ENCODE results near the gene TAGLN2.

Gene TAGLN2

DNA sequence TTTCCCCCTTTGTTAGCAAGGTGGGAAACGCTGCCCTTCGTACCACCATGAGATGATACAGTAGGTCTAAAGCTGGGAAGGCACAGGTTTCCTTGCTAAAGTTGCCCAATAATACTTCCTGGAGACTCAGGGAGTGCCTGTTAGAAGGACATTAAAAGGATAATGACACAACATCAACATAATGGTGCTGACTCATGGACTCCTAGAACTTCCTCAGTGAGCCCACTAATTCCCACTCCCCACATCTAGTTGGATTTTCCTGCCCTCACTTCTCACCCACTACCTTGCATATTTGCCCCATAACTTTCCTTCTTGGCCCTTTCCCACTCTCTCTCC lies 42.8 kb downstream of the TAGLN2 start:
- no peaks in the 10 kb centered on the region for H3K36me3 ChIP-seq (ENCODE audit: control insufficient read depth, insufficient read depth, low read length)
- no peak overlapping the region for H3K4me3 ChIP-seq (ENCODE audit: low read depth, low read length)
- no peaks in the 10 kb centered on the region for H3K9me3 ChIP-seq (ENCODE audit: control insufficient read depth, insufficient read depth, low read length)
- no peaks in the 10 kb centered on the region for H3K27me3 ChIP-seq (ENCODE audit: control insufficient read depth, insufficient read depth, low read length)
- no peak overlapping the region for H3K9ac ChIP-seq (ENCODE audit: low read depth, low read length)
- no peaks in the 10 kb centered on the region for H3K4me1 ChIP-seq (ENCODE audit: control insufficient read depth, insufficient read depth, low read length)

DNA sequence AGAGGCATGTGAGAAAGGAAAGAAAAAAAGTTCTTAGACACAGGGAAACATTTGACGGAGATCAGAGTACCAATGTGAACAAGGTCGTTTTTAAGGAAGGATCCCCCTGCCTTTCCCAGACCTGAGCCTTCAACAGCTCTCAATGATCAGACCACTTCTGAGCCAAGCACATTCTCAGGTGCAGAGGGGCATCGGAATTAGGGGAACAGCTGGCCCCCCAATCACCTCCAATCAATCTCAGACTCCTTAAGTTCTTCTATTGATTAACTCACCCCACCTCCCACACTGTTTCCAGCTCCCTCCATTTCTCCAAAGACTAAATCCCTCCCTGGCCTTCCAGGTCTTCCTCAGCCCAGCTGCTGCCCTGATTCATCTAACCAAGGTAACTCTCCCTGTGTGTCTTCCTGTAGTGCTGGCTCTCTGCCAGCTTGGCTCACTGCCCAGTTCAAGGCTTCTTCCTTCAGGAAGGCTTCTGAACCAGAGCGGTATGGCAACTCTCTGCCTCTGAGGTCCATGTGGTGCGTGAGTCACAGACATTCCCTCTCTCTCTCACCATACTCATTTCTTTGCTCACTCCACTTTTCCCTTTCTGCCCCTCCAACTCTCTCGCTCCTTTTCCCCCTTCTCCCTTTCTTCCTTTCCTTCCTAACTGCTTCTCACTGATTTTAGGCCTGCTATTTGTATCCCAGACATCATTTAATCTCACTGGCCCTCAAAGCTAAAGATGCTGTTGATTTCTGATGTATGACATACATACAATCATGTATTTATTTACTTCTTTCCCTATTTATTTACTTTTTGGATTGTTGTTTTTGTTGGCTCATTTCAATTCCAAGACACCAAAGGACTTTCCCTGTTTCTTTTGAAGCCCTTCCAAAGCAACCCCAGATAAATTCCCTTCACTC lies 43.4 kb downstream of the TAGLN2 start:
- Histone ChIP-seq H3K4me1 (ENCODE audit: control insufficient read depth, insufficient read depth, low read length) (no peaks in the 10 kb centered on the region), H3K9ac (ENCODE audit: low read depth, low read length) (no peak overlapping the region), H3K4me3 (ENCODE audit: low read depth, low read length) (no peak overlapping the region), H3K9me3 (ENCODE audit: control insufficient read depth, insufficient read depth, low read length) (no peaks in the 10 kb centered on the region), H3K36me3 (ENCODE audit: control insufficient read depth, insufficient read depth, low read length) (no peaks in the 10 kb centered on the region), H3K27me3 (ENCODE audit: control insufficient read depth, insufficient read depth, low read length) (no peaks in the 10 kb centered on the region)

DNA sequence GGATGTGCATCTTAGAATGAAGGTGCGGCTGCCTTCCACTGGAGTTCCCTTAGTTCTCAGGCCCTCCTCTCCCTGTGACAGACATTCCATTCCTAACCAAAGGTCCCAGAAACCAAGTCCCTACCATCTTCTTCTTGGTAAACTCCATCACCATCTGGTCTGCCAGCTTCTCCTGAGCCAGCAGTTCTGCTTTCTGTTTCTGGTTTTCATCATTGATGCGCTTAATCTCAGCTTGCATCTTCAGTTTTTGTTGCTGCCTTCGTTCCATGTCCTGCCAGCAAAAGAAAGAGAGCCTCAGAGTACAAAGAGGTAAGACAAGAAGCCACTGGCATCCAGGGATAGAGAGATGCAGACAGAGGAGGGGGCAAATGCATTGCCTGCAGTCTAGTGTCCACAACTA lies 44.9 kb downstream of the TAGLN2 start:
- H3K27me3 ChIP-seq (ENCODE audit: control insufficient read depth, insufficient read depth, low read length) = no peaks in the 10 kb centered on the region
- no peaks in the 10 kb centered on the region for H3K4me1 ChIP-seq (ENCODE audit: control insufficient read depth, insufficient read depth, low read length)
- no peaks in the 10 kb centered on the region for H3K9me3 ChIP-seq (ENCODE audit: control insufficient read depth, insufficient read depth, low read length)
- no peak overlapping the region for H3K4me3 ChIP-seq (ENCODE audit: low read depth, low read length)
- H3K9ac ChIP-seq (ENCODE audit: low read depth, low read length) = no peak overlapping the region
- no peaks in the 10 kb centered on the region for H3K36me3 ChIP-seq (ENCODE audit: control insufficient read depth, insufficient read depth, low read length)

GRCh38 chr1:159879977-159880376 lies 45.3 kb downstream of the TAGLN2 start:
- H3K9ac ChIP-seq (ENCODE audit: low read depth, low read length) = no peak overlapping the region
- H3K4me3 ChIP-seq (ENCODE audit: low read depth, low read length) = no peak overlapping the region
- H3K4me1 ChIP-seq (ENCODE audit: control insufficient read depth, insufficient read depth, low read length) = no peaks in the 10 kb centered on the region
- no peaks in the 10 kb centered on the region for H3K36me3 ChIP-seq (ENCODE audit: control insufficient read depth, insufficient read depth, low read length)
- no peaks in the 10 kb centered on the region for H3K27me3 ChIP-seq (ENCODE audit: control insufficient read depth, insufficient read depth, low read length)
- no peaks in the 10 kb centered on the region for H3K9me3 ChIP-seq (ENCODE audit: control insufficient read depth, insufficient read depth, low read length)

- Histone ChIP-seq H3K4me1 (ENCODE audit: control insufficient read depth, insufficient read depth, low read length) (no peaks in the 10 kb centered on the region), H3K36me3 (ENCODE audit: control insufficient read depth, insufficient read depth, low read length) (no peaks in the 10 kb centered on the region), H3K9me3 (ENCODE audit: control insufficient read depth, insufficient read depth, low read length) (no peaks in the 10 kb centered on the region), H3K4me3 (ENCODE audit: low read depth, low read length) (no peak overlapping the region), H3K27me3 (ENCODE audit: control insufficient read depth, insufficient read depth, low read length) (no peaks in the 10 kb centered on the region), H3K9ac (ENCODE audit: low read depth, low read length) (no peak overlapping the region)
Observed at GRCh38 chr1:159879136-159879535, 46.2 kb downstream of the TAGLN2 start.

DNA sequence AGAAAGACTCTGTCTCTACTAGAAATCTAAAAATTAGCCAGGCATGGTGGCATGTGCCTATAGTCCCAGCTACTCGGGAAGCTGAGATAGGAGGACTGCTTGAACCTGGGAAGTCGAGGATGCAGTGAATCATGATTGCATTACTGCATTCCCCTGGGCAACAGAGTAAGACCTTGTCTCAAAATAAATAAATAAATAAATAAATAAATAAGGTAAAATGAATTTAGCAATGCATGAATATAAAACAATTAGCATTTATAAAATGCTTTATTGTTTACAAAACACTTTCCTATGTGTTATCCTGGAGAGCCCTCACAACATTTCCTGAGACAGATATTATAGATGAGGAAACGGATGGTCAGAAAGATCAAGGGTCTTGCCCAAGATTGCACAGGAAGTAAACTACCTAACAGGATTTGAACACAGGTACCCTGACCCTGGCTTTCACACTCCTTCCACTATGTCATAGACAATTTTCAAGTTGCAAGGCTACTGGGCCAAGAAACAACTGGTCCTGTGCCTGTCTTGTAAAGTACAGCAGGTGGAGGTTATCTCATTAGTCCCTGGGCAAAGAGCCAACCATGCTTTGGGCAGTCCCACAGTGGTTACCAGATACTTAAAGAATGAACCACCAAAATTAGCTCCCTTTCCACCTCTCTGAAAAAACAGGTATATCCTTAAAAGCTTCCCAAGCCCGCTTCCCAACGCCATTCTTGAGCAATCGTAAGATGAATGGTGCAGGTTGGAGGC lies 47.4 kb downstream of the TAGLN2 start:
- no peaks in the 10 kb centered on the region for H3K36me3 ChIP-seq (ENCODE audit: control insufficient read depth, insufficient read depth, low read length)
- H3K9ac ChIP-seq (ENCODE audit: low read depth, low read length) = no peak overlapping the region
- no peaks in the 10 kb centered on the region for H3K4me1 ChIP-seq (ENCODE audit: control insufficient read depth, insufficient read depth, low read length)
- no peak overlapping the region for H3K4me3 ChIP-seq (ENCODE audit: low read depth, low read length)
- no peaks in the 10 kb centered on the region for H3K9me3 ChIP-seq (ENCODE audit: control insufficient read depth, insufficient read depth, low read length)
- H3K27me3 ChIP-seq (ENCODE audit: control insufficient read depth, insufficient read depth, low read length) = no peaks in the 10 kb centered on the region

DNA sequence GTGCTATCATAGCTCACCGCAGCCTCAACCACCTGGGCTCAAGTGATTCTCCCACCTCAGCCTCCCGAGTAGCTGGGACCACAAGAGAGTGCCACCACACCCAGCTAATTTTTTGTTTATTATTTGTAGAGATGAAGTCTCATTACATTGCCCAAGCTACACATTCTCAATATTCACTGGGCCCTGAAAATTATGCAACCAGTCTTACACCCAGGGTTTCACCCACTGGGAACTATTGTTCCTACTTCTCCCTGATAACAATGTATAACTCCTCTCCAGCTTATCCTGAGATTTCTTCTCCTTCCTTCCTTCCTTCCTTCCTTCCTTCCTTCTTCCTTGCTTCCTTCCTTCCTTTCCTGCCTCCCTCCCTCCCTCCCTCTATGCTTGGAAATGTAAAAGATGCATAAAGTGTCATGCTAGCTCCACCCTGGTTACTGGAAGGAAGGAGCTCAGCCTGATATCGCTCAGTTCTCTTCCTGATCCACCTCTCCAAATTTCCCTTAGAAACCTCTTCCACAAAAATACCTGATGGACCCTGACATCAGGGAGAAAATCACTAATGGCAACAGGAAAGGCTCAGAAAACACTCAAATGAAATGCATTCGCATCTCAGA lies 51.7 kb downstream of the TAGLN2 start:
- no peaks in the 10 kb centered on the region for H3K36me3 ChIP-seq (ENCODE audit: control insufficient read depth, insufficient read depth, low read length)
- no peaks in the 10 kb centered on the region for H3K9me3 ChIP-seq (ENCODE audit: control insufficient read depth, insufficient read depth, low read length)
- H3K9ac ChIP-seq (ENCODE audit: low read depth, low read length) = no peak overlapping the region
- peaks cover 2% of the 10 kb centered on the region for H3K4me1 ChIP-seq (ENCODE audit: control insufficient read depth, insufficient read depth, low read length)
- no peaks in the 10 kb centered on the region for H3K27me3 ChIP-seq (ENCODE audit: control insufficient read depth, insufficient read depth, low read length)
- H3K4me3 ChIP-seq (ENCODE audit: low read depth, low read length) = no peak overlapping the region

- Histone ChIP-seq H3K4me3 (ENCODE audit: low read depth, low read length) (no peak overlapping the region), H3K27me3 (ENCODE audit: control insufficient read depth, insufficient read depth, low read length) (no peaks in the 10 kb centered on the region), H3K9ac (ENCODE audit: low read depth, low read length) (no peak overlapping the region), H3K9me3 (ENCODE audit: control insufficient read depth, insufficient read depth, low read length) (no peaks in the 10 kb centered on the region), H3K36me3 (ENCODE audit: control insufficient read depth, insufficient read depth, low read length) (no peaks in the 10 kb centered on the region), H3K4me1 (ENCODE audit: control insufficient read depth, insufficient read depth, low read length) (peaks cover 2% of the 10 kb centered on the region)
Observed at GRCh38 chr1:159872891-159873290, 52.4 kb downstream of the TAGLN2 start.

DNA sequence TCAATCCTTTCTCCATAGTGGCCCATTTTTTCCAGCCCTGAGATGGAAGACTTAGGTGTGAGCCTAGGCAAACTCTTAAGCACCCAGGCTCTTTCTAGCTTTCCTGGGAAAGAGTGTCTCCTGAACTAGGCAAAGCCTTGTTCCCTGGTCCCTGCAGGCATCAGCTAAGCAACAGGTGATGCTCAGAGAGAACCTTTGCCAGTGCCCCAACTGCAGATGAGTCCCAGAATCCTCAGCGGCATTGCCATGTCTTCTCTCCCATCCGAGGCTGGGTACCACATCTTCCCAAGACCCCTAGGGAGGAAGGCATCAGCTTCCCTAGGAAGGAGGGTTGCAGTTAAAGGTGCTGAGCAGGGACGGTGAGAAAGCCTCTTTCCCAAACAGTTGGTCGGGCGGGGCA lies 54.6 kb downstream of the TAGLN2 start:
- H3K4me3 ChIP-seq (ENCODE audit: low read depth, low read length) = no peak overlapping the region
- peaks cover 3% of the 10 kb centered on the region for H3K27me3 ChIP-seq (ENCODE audit: control insufficient read depth, insufficient read depth, low read length)
- no peak overlapping the region for H3K9ac ChIP-seq (ENCODE audit: low read depth, low read length)
- no peaks in the 10 kb centered on the region for H3K9me3 ChIP-seq (ENCODE audit: control insufficient read depth, insufficient read depth, low read length)
- H3K4me1 ChIP-seq (ENCODE audit: control insufficient read depth, insufficient read depth, low read length) = peaks cover 2% of the 10 kb centered on the region
- no peaks in the 10 kb centered on the region for H3K36me3 ChIP-seq (ENCODE audit: control insufficient read depth, insufficient read depth, low read length)

DNA sequence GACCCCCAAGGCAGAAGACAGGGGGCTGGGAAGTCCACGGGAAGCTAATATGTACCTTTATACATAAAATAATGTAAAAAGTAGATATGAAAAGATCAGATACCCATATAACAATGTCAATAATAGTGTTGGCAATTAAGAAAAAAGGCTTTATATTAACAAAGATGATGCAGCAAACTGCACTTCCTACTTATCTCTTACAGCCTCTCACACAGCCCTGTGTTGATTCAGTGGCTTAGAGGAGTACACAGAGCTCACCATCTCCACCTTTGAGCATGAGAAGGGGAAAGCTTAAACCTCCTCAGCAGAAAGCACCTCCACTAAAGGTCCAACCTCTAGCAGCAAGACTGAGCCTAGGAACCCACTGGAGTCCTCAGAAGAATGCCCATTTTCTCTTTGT lies 55.7 kb downstream of the TAGLN2 start:
- H3K4me3 ChIP-seq (ENCODE audit: low read depth, low read length) = no peak overlapping the region
- peaks cover 2% of the 10 kb centered on the region for H3K4me1 ChIP-seq (ENCODE audit: control insufficient read depth, insufficient read depth, low read length)
- no peaks in the 10 kb centered on the region for H3K9me3 ChIP-seq (ENCODE audit: control insufficient read depth, insufficient read depth, low read length)
- H3K27me3 ChIP-seq (ENCODE audit: control insufficient read depth, insufficient read depth, low read length) = peaks cover 3% of the 10 kb centered on the region
- no peaks in the 10 kb centered on the region for H3K36me3 ChIP-seq (ENCODE audit: control insufficient read depth, insufficient read depth, low read length)
- no peak overlapping the region for H3K9ac ChIP-seq (ENCODE audit: low read depth, low read length)

- Histone ChIP-seq H3K4me1 (ENCODE audit: control insufficient read depth, insufficient read depth, low read length) (peaks cover 2% of the 10 kb centered on the region), H3K36me3 (ENCODE audit: control insufficient read depth, insufficient read depth, low read length) (no peaks in the 10 kb centered on the region), H3K9ac (ENCODE audit: low read depth, low read length) (no peak overlapping the region), H3K4me3 (ENCODE audit: low read depth, low read length) (no peak overlapping the region), H3K9me3 (ENCODE audit: control insufficient read depth, insufficient read depth, low read length) (no peaks in the 10 kb centered on the region), H3K27me3 (ENCODE audit: control insufficient read depth, insufficient read depth, low read length) (peaks cover 3% of the 10 kb centered on the region)
Observed at GRCh38 chr1:159869173-159869572, 56.1 kb downstream of the TAGLN2 start.

DNA sequence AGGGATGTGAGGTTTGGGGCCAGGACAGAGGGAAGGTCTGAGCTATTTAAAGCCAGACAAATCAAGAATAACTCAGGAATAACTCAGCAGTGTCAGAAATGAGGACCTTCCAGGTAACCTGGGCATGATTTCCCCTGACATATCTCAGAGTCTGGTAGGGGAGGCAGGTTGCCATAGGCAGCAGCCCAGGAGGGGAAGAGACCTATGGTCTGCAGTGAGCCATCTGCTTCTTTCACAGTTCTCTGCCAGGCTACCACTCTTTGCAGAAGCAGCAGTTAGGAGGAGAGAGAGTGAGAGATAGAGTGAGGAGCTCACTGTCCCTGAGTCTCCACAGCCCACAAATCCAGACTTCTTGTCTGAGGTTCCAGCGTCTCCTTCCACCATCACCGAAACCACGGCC lies 56.5 kb downstream of the TAGLN2 start:
- Histone ChIP-seq H3K4me3 (ENCODE audit: low read depth, low read length) (no peak overlapping the region), H3K9me3 (ENCODE audit: control insufficient read depth, insufficient read depth, low read length) (no peaks in the 10 kb centered on the region), H3K9ac (ENCODE audit: low read depth, low read length) (no peak overlapping the region), H3K36me3 (ENCODE audit: control insufficient read depth, insufficient read depth, low read length) (no peaks in the 10 kb centered on the region), H3K27me3 (ENCODE audit: control insufficient read depth, insufficient read depth, low read length) (peaks cover 3% of the 10 kb centered on the region), H3K4me1 (ENCODE audit: control insufficient read depth, insufficient read depth, low read length) (peaks cover 2% of the 10 kb centered on the region)
